ENCODE measurements around the gene IGSF22. TPM values are rescaled to one million over a fixed set of nuclear protein-coding genes. Genes with fewer than 3 reads are reported as not detected.

The IGSF22 gene
- total RNA-seq, 4 donors from 2014 or later = not detected

GRCh38 chr11:18699269-18699596, 26.8 kb downstream of the IGSF22 start:
- TF ChIP-seq CTCF (IDR thresholded peaks at IDR 0.05; ENCODE audit: low read depth) = no peak

GRCh38 chr11:18698341-18699268, 27.4 kb downstream of the IGSF22 start, which contains the start of gene TMEM86A:
Gene TMEM86A (plus strand): TSS chr11:18698779. CDS start chr11:18698887, 108 bp downstream.
- no peak for TF ChIP-seq CTCF (IDR thresholded peaks at IDR 0.05; ENCODE audit: low read depth)

GRCh38 chr11:18697576-18697975, 28.4 kb downstream of the IGSF22 start:
- no peak for TF ChIP-seq CTCF (IDR thresholded peaks at IDR 0.05; ENCODE audit: low read depth)

- no peak for TF ChIP-seq CTCF (IDR thresholded peaks at IDR 0.05; ENCODE audit: low read depth)
Observed at GRCh38 chr11:18696638-18697225, 29.3 kb downstream of the IGSF22 start.

- no peak for TF ChIP-seq CTCF (IDR thresholded peaks at IDR 0.05; ENCODE audit: low read depth)
Observed at GRCh38 chr11:18692941-18693760, 32.8 kb downstream of the IGSF22 start.

- no peak for TF ChIP-seq CTCF (IDR thresholded peaks at IDR 0.05; ENCODE audit: low read depth)
Observed at GRCh38 chr11:18684267-18684666, 41.7 kb downstream of the IGSF22 start.

GRCh38 chr11:18682466-18682865, 43.5 kb downstream of the IGSF22 start:
- TF ChIP-seq CTCF (IDR thresholded peaks at IDR 0.05; ENCODE audit: low read depth) = no peak

All from subcutaneous adipose tissue (tissue), 4 donors.